ENCODE measurements around the gene SMAP1. TPM values are rescaled to one million over a fixed set of nuclear protein-coding genes. Genes with fewer than 3 reads are reported as not detected.
A peak's percentile ranks its signal among the peaks of the same experiment; 100 is the strongest.

SMAP1 gene
- polyA plus RNA-seq, 10 donors = 22.5 to 30.9 (median 27.2) TPM

DNA sequence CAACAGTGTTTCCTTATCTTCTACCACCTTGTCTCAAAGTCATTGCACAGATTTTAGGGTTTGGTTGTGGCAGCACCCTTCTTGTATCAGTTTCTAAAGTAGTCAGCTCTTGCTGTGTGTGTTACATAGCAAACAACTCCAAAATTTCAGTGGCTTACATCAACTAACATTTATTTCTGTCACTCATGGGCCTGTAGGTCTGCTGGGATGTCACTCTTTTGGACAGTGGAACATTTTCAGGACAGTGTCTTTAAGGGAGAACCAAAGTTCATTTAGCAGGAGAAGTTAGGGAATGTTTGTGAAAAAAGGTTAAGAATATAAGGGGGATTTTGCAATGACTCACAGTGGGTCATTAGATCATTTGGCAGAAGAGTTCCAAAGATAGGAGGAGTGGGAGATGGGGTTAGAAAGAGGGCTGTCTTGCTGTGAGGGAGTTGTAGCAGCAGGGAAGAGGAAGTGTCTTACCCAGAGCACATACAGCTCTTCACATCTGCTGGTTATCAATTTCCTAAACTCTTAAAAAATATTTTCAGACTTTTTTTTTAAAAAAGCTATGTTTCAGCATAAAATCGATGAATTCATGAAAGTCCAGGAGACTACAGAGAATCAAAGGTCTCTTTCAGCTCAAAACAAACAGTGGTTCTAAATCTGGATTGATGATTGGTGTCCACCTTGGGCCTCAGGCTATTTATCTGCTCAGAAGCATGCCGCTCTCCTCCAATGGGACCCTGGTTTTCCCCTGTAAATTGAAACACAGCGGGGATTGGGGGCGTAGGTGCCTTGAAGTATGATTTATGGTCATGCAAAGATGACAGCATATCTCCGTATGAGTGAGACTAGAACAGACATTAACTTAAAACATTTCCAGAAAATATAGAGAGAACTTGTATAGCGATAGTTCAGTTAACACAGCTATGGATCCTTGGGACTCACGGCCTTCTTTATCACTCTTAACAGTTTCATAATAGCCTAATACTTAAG, 171.9 kb downstream of the SMAP1 start:
- no peak for DNase-seq

GRCh38 chr6:70841112-70841511, 173.4 kb downstream of the SMAP1 start:
- DNase-seq = no peak

- DNase-seq = no peak
Measured at GRCh38 chr6:70842541-70842940, 174.9 kb downstream of the SMAP1 start.

- no peak for DNase-seq
Measured at GRCh38 chr6:70843328-70843918, 175.7 kb downstream of the SMAP1 start.

DNA sequence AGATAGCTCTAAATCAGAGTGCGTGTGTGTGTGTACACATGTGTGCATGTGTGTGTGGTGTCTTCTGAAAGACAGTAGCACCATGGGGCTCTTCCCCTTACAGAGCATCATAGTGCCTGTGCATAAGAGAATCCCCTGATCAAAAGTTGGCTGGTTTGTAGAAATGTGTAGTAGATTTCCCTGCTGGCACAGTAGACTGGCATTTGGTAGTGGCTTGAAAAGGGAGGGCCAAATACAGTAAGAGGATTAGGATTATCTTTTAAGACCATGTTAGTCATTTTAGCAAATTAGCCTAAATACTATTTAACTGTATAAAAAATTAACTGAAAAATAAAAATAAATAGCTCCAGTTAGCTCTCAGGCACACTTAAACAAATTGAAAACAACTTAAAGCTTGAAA, 176.6 kb downstream of the SMAP1 start:
- DNase-seq = no peak

GRCh38 chr6:70846207-70846835, 178.6 kb downstream of the SMAP1 start:
- DNase-seq = no peak

DNA sequence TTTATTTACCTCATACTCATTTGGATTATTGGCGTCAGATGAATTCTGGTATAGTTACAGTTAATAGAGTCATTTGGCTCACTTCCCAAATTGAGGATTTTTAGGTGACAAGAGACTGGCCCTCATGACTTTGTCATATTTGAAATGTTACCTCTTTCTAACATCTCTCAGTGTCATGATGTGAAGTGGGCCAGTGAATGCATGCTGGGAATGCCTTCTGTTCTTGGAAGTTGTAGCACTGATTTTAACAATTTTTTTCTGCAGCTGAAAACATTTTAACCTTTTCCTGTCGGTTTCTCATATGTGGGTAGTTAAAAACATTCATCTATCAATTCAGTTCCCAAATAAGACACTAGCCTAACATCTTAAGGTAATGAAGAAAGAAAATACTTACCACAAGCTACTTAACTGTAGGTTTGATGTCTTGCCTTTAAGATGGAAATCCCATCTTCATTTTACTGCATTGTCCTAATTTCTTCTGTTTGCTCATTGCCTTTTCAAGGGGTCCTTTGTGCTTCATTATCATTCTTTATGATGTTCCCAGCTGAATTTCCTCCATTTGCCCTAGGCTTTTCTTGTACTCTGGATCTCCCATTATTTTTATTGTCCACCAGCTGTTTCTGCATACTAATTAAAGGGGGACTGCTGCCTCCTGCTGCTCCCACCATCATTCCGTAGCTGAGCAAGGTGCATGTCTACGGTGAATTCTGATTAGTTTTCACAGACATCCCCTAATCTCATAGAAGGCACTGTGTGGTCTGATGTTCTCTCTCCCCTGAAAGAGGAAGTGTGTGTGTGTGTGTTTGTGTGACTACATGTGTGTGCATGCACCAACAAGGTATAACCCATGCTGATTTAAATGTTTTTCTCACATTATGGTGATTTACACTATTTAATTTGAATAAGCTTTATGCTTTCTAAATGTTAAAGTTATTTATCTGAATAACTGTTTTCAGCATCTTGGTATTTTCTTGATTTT, 179.7 kb downstream of the SMAP1 start:
- DNase-seq = no peak

- DNase-seq = no peak
Measured at GRCh38 chr6:70849348-70850069, 181.8 kb downstream of the SMAP1 start.

DNA sequence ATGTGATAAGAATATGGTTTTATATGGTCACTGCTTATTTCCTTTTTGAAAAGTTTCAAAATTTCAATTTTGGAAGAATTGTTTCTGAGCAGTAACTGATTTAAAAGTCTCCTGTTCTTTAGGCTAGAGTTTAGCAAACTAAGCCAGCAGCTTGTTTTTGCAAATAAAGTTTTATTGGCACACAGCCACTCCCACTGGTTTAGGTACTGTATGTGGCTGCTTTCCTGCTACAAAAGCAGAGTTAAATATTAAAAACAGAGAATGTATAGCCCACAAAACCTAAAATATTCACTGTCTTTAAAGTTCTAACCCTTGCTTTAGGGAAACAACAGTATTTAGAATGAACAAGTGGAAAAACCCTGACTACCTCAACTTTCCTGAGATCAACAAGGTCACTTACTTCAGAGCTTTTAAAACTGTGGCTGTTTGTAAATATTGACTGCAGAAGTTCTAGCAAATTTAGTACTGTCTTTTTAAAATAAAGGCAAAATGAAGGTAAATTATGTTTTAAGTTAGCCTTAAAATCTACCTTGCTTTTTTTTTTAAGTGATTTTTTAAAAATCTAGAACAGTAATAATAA, 185.1 kb downstream of the SMAP1 start:
- no peak for DNase-seq

GRCh38 chr6:70857387-70858077, 189.8 kb downstream of the SMAP1 start:
- DNase-seq = no peak

DNA sequence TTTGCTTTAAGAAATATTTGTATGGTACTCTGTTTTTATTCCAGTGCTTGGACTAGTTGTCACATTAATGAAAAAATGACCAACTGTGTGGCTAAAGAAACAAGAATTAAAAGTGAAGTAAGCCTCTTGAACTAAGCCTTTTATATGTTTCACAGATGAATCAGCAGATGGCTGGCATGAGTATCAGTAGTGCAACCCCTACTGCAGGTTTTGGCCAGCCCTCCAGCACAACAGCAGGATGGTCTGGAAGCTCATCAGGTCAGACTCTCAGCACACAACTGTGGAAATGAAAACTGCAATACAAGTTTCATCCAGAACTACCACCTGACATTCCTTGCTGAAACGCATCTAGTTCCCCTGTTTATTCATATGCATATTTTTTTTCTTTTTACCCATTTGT, 192.4 kb downstream of the SMAP1 start:
- no peak for DNase-seq

DNA sequence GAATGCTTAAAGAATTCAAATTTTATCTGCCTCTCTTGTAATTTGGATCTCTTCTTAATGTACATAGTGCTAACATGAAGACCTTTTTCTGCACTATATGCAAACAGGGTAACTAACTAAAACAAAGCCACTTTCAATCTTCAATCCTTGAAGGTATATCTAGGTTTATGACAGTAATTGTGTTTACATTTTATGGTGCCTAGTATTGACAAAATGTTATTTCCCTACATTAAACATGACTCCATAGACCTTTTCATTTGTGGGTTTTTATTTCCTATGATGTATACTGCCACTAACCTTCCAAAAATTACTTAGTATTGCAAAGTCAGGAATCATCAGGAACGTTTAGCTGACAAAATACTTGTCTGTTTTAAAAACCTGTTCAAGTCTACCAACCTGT, 193.2 kb downstream of the SMAP1 start:
- no peak for DNase-seq

GRCh38 chr6:70863343-70863742, 195.7 kb downstream of the SMAP1 start:
- no peak for DNase-seq

DNA sequence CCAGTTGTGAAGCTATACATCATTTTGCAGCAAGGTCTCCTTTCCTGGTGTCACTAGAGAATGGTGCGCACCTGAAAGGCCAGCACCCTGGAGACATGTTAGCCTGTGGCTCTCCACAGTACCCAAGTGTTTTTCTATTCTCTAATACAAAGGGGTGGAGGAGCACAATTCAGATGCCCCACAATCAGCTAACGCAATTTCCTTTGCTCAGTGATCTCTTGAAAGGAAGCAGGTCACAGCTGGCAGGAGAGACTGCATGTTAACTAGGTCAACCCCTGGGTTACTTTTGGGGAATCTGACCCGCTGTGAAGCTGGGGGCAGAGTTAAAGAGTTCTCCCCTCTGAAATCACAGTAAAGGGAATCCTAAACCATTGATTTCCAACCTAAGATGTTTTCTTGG, 196.7 kb downstream of the SMAP1 start:
- DNase-seq = no peak

DNA sequence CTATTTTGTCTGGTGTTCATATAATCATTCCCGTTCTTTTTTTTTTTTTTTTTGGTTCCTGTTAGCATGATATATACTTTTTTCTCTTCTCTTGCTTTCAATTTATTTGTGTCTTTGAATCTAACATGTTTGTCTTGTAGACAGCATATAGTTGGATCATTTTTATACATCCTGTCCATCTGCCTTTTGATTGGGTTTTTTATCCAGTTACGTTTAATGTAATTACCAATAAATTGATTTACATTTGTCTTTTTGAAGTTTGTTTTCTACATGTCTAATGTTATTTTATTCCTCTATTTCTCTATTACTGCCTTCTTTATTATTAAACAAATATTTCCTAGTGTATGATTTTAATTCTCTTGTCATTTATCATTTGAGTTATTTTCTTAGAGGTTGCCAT, 204.8 kb downstream of the SMAP1 start:
- no peak for DNase-seq

DNA sequence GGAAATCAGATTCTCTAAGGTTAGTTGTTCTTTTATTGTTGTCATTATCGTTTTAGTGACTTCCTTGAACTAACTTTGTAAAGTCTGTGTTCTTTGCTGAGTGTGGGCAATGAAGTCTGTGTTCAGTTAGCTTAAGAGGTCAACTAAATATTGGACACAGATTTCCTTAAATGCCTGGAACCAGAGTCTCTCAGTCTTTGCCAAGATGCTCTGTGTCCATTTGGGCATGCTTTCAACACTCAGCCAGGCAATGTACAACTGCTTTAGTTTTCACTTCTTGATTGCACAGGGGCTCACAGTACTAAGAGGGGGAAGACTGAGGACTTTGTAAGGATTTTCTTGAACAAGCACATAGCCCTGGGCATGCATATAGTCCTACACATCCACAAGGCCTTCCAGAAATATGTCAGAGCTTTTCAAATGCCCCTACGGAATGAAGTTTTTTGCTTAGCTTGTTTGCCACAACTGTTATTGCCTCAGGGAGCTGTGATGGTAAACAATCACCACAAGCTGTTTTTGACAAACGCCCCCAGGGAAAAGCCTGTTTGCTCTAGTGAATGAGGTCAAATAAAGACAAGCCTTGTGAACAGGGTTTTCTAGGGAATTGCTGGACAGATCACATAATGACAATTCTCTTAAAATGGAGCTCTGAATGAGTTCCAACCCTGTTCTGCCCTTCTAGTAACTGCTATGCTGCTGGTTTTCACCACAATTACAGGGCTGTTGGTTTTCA, 206.7 kb downstream of the SMAP1 start:
- no peak for DNase-seq

DNA sequence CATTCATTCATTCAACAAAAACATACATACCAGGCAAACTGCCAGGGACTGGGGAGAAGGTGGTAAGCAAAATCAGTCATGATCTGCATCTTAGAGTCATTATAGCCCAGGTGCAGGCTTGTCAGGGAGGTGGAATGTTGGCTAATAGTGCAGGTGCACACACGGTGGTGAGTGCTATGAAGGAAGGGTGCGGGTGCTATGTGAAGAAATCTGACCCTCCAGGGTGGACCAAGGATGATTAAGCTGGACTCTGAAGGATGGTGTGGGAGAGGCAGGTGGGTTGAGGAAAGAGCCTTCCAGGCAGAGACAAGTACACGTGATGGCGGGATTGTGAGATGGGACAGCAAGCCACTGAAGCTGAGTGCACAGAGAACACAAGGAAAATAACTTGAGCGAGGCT, 211.8 kb downstream of the SMAP1 start:
- DNase-seq = no peak

DNA sequence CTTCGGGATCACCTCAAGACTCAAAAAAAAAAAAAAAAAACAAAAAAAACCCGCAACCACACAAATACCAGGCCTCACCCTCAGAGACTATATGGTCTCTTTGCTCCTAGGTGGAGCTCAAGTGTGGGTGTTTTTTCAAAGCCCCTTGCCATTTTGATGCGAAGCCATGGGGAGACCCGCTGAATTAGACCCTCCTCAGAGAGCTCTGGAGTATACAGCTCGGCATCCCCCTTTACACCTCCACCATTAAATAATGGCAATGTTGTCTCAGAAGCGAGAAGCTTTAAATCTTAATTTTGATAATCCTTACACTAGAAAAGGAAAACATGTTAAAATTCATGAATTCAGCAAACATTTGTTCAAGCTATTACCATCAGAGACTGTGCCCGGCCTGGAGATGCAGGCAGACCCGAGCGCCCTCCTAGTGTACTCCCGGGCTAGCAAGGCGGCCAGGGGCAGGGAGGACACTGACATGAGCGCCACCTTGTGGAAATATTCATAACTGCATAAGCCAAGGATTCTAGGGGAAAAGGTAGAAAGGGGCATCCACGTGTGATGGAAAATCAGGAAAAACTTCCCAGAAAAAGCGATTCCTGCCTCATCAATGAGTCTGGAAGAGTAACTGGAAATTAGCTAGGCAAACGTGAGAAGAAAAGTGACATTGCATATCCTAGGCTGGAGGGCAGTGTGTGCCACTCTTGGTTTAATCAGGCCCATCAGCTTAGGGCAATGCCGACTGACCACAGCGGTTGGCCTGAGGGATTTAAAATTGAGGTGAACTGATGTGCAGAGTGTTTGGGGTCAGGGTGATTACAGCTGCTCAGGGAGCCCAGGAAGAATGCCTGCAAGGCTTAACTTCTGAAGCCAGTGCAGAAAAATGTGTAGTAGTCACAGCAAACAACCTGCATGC, 216.6 kb downstream of the SMAP1 start:
- DNase-seq = peak; percentile 34 to 52 (median 44)

Measured in muscle of back (tissue), 11 donors.